ENCODE data around the gene ZSCAN32. TPM values are rescaled to one million over a fixed set of nuclear protein-coding genes. Genes with fewer than 3 reads are reported as not detected.

Gene ZSCAN32
- total RNA-seq, 2 donors from 2014 or later = 19.8 to 24.1 TPM

DNA sequence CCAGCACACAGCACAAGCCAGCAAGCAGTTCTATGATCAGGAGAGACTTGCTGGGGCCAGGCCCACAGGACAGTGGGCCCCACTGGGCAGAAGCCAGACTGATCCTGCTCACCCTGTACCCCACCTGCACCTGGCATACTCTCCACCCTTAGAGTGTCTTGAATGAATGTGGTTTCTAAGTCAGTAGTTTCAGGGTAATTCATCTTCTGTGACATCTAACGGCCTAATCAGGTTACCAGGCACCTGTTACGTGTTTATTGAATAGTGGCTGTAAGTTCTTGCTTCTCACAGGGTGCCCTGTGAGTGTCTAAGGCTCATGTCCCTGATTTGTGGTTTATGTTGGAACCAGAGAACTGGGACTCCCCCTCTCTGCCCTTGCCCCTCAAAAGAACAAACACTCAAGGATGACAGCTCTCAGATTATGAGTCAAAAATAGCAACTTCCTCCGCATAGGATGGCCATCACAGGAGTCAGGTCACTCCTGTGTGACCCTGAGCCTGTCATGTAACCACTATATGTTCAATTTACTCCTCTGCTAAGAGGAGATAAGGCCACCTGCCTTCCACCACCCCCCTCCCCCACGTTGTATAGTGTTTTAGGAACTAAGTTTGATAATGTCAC lies 52.1 kb downstream of the ZSCAN32 start:
- Mint-ChIP-seq H3K9me3 (peaks cover 13% of the 10 kb centered on the region), H3K27ac (no peak overlapping the region), H3K27me3 (ENCODE audit: insufficient read depth) (peaks cover 18% of the 10 kb centered on the region), H3K36me3 (ENCODE audit: low read depth) (no peaks in the 10 kb centered on the region), H3K4me3 (no peak overlapping the region), H3K4me1 (no peaks in the 10 kb centered on the region)
- no peaks in the 10 kb centered on the region for H3K4me1 ChIP-seq (ENCODE audit: control insufficient read depth, insufficient read depth, low read length)
- DNase-seq = no peak
- H3K4me3 ChIP-seq (ENCODE audit: low read length) = no peak overlapping the region
- no peak overlapping the region for H3K27ac ChIP-seq (ENCODE audit: low read depth, low read length)
- no peaks in the 10 kb centered on the region for H3K36me3 ChIP-seq (ENCODE audit: control insufficient read depth, insufficient read depth, low read length)
- no peak overlapping the region for H3K9ac ChIP-seq (ENCODE audit: extremely low read depth, low read length, poor library complexity, severe bottlenecking)
- 86 to 100% methylated on average over 1 to 3 of the region's 4 CpGs for WGBS, 2 experiments (ENCODE audit: insufficient coverage in 1 of 2, insufficient read length in 1 of 2)
- TF ChIP-seq, protein P1, sequence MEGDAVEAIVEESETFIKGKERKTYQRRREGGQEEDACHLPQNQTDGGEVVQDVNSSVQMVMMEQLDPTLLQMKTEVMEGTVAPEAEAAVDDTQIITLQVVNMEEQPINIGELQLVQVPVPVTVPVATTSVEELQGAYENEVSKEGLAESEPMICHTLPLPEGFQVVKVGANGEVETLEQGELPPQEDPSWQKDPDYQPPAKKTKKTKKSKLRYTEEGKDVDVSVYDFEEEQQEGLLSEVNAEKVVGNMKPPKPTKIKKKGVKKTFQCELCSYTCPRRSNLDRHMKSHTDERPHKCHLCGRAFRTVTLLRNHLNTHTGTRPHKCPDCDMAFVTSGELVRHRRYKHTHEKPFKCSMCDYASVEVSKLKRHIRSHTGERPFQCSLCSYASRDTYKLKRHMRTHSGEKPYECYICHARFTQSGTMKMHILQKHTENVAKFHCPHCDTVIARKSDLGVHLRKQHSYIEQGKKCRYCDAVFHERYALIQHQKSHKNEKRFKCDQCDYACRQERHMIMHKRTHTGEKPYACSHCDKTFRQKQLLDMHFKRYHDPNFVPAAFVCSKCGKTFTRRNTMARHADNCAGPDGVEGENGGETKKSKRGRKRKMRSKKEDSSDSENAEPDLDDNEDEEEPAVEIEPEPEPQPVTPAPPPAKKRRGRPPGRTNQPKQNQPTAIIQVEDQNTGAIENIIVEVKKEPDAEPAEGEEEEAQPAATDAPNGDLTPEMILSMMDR (conservative IDR thresholded peaks at IDR 0.05) = no peak
- H3K27me3 ChIP-seq (ENCODE audit: control insufficient read depth, insufficient read depth, low read length, poor library complexity, severe bottlenecking) = no peaks in the 10 kb centered on the region
- H3K9me3 ChIP-seq (ENCODE audit: control insufficient read depth, low read length) = no peaks in the 10 kb centered on the region

DNA sequence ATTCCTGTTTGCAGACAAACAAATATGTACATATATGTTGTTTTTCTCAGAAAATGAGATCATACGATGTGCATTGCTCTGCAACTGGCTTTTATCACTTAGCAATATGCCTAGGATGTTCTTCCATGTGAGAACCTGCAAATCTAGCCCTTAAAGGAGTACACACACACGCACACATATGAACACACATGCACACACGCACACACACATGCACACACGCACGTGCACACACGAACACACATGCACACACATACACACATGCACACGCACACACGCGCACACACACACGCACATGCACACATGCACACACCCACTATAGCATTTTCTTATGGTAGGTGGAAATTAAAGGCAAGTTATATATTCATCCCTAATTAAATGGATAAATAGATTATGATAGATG lies 53.2 kb downstream of the ZSCAN32 start:
- H3K4me1 ChIP-seq (ENCODE audit: control insufficient read depth, insufficient read depth, low read length) = no peaks in the 10 kb centered on the region
- Mint-ChIP-seq H3K9me3 (peaks cover 14% of the 10 kb centered on the region), H3K4me3 (no peak overlapping the region), H3K27ac (no peak overlapping the region), H3K27me3 (ENCODE audit: insufficient read depth) (peaks cover 19% of the 10 kb centered on the region), H3K36me3 (ENCODE audit: low read depth) (no peaks in the 10 kb centered on the region), H3K4me1 (no peaks in the 10 kb centered on the region)
- 63 to 91% methylated on average over 1 to 5 of the region's 10 CpGs for WGBS, 2 experiments (ENCODE audit: insufficient coverage in 1 of 2, insufficient read length in 1 of 2)
- H3K9me3 ChIP-seq (ENCODE audit: control insufficient read depth, low read length) = no peaks in the 10 kb centered on the region
- no peaks in the 10 kb centered on the region for H3K36me3 ChIP-seq (ENCODE audit: control insufficient read depth, insufficient read depth, low read length)
- no peak for DNase-seq
- TF ChIP-seq, protein P1 (conservative IDR thresholded peaks at IDR 0.05) = no peak
- no peaks in the 10 kb centered on the region for H3K27me3 ChIP-seq (ENCODE audit: control insufficient read depth, insufficient read depth, low read length, poor library complexity, severe bottlenecking)
- H3K27ac ChIP-seq (ENCODE audit: low read depth, low read length) = no peak overlapping the region
- H3K9ac ChIP-seq (ENCODE audit: extremely low read depth, low read length, poor library complexity, severe bottlenecking) = no peak overlapping the region
- H3K4me3 ChIP-seq (ENCODE audit: low read length) = no peak overlapping the region

DNA sequence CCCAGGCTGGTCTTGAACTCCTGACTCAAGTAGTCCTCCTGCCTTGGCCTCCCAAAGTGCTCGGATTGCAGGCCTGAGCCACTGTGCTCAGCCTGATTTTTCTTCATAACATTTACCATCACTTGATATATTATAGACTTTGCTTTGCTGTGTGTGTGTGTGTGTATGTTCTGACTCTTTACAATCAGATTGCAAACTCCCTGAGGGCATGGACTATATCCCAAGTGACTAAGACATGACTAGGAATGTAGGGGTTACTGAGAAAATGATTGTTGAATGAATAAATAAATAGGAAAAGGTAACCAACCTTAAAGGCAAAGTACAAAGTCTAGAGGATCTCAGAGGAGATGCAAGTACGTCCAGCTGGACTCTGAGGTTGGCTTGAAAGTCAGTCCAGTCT lies 54.8 kb downstream of the ZSCAN32 start:
- Histone ChIP-seq H3K9me3 (ENCODE audit: control insufficient read depth, low read length) (no peaks in the 10 kb centered on the region), H3K4me3 (ENCODE audit: low read length) (no peak overlapping the region), H3K9ac (ENCODE audit: extremely low read depth, low read length, poor library complexity, severe bottlenecking) (no peak overlapping the region), H3K27ac (ENCODE audit: low read depth, low read length) (no peak overlapping the region), H3K4me1 (ENCODE audit: control insufficient read depth, insufficient read depth, low read length) (no peaks in the 10 kb centered on the region), H3K36me3 (ENCODE audit: control insufficient read depth, insufficient read depth, low read length) (no peaks in the 10 kb centered on the region), H3K27me3 (ENCODE audit: control insufficient read depth, insufficient read depth, low read length, poor library complexity, severe bottlenecking) (no peaks in the 10 kb centered on the region)
- Mint-ChIP-seq H3K9me3 (peaks cover 13% of the 10 kb centered on the region), H3K4me3 (no peak overlapping the region), H3K36me3 (ENCODE audit: low read depth) (no peaks in the 10 kb centered on the region), H3K27ac (no peak overlapping the region), H3K4me1 (no peaks in the 10 kb centered on the region), H3K27me3 (ENCODE audit: insufficient read depth) (peaks cover 16% of the 10 kb centered on the region)
- TF ChIP-seq, protein P1 (conservative IDR thresholded peaks at IDR 0.05) = no peak
- WGBS, 2 experiments (ENCODE audit: insufficient coverage in 1 of 2, insufficient read length in 1 of 2) = 41 to 65% methylated on average over 2 of the region's 2 CpGs
- no peak for DNase-seq

Other genes starting within 250 kb of the ZSCAN32 start
- under 1 TPM in 1 of 2 donors, not detected in 1; 0.29 TPM for gene OR1F1, start 212.8 kb downstream of the ZSCAN32 start, total RNA-seq
- gene ZNF200, start 165.8 kb downstream of the ZSCAN32 start, total RNA-seq = 10 to 100 TPM; 11.2 TPM
- not detected for gene MEFV, start 144.4 kb downstream of the ZSCAN32 start, total RNA-seq
- gene ZNF263, start 117.5 kb downstream of the ZSCAN32 start, total RNA-seq = 10 to 100 TPM; 25.3 to 31.6 TPM
- 1 to 10 TPM; 2.8 to 5.9 TPM for gene TIGD7, start 95.6 kb downstream of the ZSCAN32 start, total RNA-seq
- 10 to 100 TPM; 23.0 to 44.0 TPM for gene ZNF75A, start 95.5 kb downstream of the ZSCAN32 start, total RNA-seq
- not detected for gene OR2C1, start 45.1 kb downstream of the ZSCAN32 start, total RNA-seq
- 10 to 100 TPM; 11.0 to 13.5 TPM for gene ZNF174, start 211 bp upstream of the ZSCAN32 start, total RNA-seq
- 1 to 10 TPM; 2.0 to 3.1 TPM for gene ZNF597, start 42.5 kb upstream of the ZSCAN32 start, total RNA-seq
- gene NAA60, start 42.7 kb upstream of the ZSCAN32 start, total RNA-seq = 10 to 100 TPM; 54.5 to 61.8 TPM
- not detected for gene C16orf90, start 94.5 kb upstream of the ZSCAN32 start, total RNA-seq
- 10 to 100 TPM; 27.4 to 36.8 TPM for gene CLUAP1, start 100.0 kb upstream of the ZSCAN32 start, total RNA-seq
- gene NLRC3, start 176.4 kb upstream of the ZSCAN32 start, total RNA-seq = under 1 TPM; 0.11 to 0.18 TPM
- 10 to 100 TPM; 11.0 to 15.9 TPM for gene SLX4, start 210.6 kb upstream of the ZSCAN32 start, total RNA-seq